Measurements from ENCODE around the gene IFNA6. TPM values are rescaled to one million over a fixed set of nuclear protein-coding genes. Genes with fewer than 3 reads are reported as not detected.
"Not testable (repeated sequence)": the region's sequence is repeated elsewhere in the genome, so short reads cannot be mapped to it uniquely, and the experiment has no call there.

Gene IFNA6
- total RNA-seq, 5 donors from 2014 or later (not counting 1 experiment from before 2014, with no cell fraction given) = not detected

DNA sequence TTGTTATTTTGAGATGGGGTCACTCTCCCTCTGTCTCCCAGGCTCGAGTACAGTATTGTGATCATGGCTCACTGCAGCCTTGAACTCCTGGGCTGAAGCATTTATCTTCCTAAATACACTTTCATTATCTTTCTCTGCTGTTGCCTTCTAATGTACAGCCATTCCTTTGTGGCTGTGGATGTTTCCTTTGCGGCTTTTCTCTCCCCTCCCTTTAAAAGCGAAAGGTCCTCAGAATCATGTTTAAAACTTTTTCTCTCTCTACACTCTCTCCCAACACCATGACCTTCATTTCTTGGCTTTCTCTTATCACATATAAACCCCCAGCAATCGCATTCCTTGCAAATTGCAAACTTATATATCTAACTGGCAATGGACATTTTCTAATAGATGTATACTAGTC, 32.9 kb upstream of the IFNA6 start:
- H3K4me3 Mint-ChIP-seq = peak overlapping the region in 1 of 3 donors; percentile 1
- DNase-seq = no peak
- no peak overlapping the region for H3K4me3 ChIP-seq (ENCODE audit: control insufficient read depth in 1 of 2, extremely low read depth in 1 of 2, low read length in 1 of 2)
- H3K27ac Mint-ChIP-seq = no peak overlapping the region
- H3K36me3 ChIP-seq (ENCODE audit: control insufficient read depth in 2 of 2, extremely low read depth in 1 of 2, insufficient read depth in 1 of 2, low read length in 1 of 2) = no peaks in the 10 kb centered on the region
- no peaks in the 10 kb centered on the region for H3K36me3 Mint-ChIP-seq
- no peaks in the 10 kb centered on the region for H3K9me3 ChIP-seq
- H3K27me3 ChIP-seq (replicated peaks in 1 of 2; ENCODE audit: control insufficient read depth in 2 of 2, extremely low read depth in 1 of 2, insufficient read depth in 2 of 2, low read length in 1 of 2) = no peaks in the 10 kb centered on the region
- H3K4me1 ChIP-seq (ENCODE audit: control insufficient read depth in 1 of 2, extremely low read depth in 1 of 2, insufficient read depth in 2 of 2, low read length in 2 of 2) = no peaks in the 10 kb centered on the region
- no peak overlapping the region for H3K27ac ChIP-seq (ENCODE audit: low read length)
- ChIA-PET CTCF (no interaction called here), POLR2A (no interaction called here)
- no peak for ATAC-seq (replicated peaks in 1 of 4)
- no peaks in the 10 kb centered on the region for H3K9me3 Mint-ChIP-seq
- peaks cover 14 to 20% (median 17%) of the 10 kb centered on the region in 3 donors for H3K4me1 Mint-ChIP-seq
- WGBS (ENCODE audit: insufficient coverage) = 60% methylated on average over 1 of the region's 4 CpGs
- peaks cover 30 to 42% of the 10 kb centered on the region in 2 donors for H3K27me3 Mint-ChIP-seq

DNA sequence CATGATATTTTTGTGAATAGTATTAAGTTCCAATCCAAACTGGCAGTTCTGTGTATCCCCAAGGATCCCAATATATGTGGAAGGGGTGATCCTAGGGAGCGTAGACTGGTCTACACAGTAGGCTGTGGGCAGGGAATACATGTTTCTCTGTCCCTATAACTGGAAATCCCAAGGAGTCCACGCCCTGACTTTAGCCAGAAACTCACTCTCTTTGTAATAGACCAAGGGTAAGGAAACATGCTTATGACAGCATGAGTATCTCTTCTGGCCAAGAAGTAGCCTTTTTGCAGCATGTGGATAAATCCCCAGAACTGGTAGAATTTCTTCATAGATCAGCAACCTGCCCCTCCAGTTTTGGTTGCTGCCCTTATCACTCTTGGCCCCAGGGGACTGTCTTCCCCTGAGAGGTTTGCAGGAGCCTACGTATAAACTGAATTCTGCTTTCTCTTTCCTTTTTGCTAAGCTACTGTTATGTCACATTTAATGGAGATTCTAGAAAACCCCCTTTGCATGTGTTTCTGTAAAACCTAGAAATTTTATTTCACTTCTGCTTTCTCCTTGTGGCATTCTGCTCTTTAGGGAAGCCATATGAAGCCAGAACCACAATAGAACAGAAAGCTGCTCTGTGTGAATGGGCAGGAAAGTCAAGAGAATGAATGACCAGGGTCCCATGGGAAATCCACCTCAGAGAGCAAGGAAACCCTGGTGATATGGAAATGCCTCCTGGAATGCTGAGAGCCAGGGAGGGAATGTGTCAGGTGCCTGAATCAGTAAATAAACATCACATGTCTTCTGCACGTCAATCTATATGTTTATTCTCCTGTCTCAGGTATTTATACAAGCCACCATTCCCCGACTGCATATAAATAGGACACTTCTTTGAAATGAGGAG, 31.0 kb upstream of the IFNA6 start:
- no peaks in the 10 kb centered on the region for H3K9me3 Mint-ChIP-seq
- H3K27me3 Mint-ChIP-seq = peaks cover 36 to 41% of the 10 kb centered on the region in 2 donors
- no peaks in the 10 kb centered on the region for H3K36me3 Mint-ChIP-seq
- H3K4me1 Mint-ChIP-seq = peaks cover 14 to 20% (median 17%) of the 10 kb centered on the region in 3 donors
- H3K27ac Mint-ChIP-seq = peak overlapping the region in 1 of 2 donors; percentile 36
- no CpG with 5 or more reads among the region's 5 CpGs for WGBS (ENCODE audit: insufficient coverage)
- CTCF ChIA-PET = no interaction called here
- ATAC-seq (replicated peaks in 1 of 4) (peak in 3 of 4 experiments; percentile 36 to 84 (median 50)), DNase-seq (peak in 3 of 35 experiments; percentile 10 to 37 (median 23))
- no peaks in the 10 kb centered on the region for H3K27me3 ChIP-seq (replicated peaks in 1 of 2; ENCODE audit: control insufficient read depth in 2 of 2, extremely low read depth in 1 of 2, insufficient read depth in 2 of 2, low read length in 1 of 2)
- POLR2A ChIA-PET = no interaction called here
- no peak overlapping the region for H3K4me3 ChIP-seq (ENCODE audit: control insufficient read depth in 1 of 2, extremely low read depth in 1 of 2, low read length in 1 of 2)
- peak overlapping the region in 2 of 3 donors; percentile 10 to 12 for H3K4me3 Mint-ChIP-seq
- H3K36me3 ChIP-seq (ENCODE audit: control insufficient read depth in 2 of 2, extremely low read depth in 1 of 2, insufficient read depth in 1 of 2, low read length in 1 of 2) = no peaks in the 10 kb centered on the region
- H3K9me3 ChIP-seq = no peaks in the 10 kb centered on the region
- H3K27ac ChIP-seq (ENCODE audit: low read length) = no peak overlapping the region
- no peaks in the 10 kb centered on the region for H3K4me1 ChIP-seq (ENCODE audit: control insufficient read depth in 1 of 2, extremely low read depth in 1 of 2, insufficient read depth in 2 of 2, low read length in 2 of 2)

DNA sequence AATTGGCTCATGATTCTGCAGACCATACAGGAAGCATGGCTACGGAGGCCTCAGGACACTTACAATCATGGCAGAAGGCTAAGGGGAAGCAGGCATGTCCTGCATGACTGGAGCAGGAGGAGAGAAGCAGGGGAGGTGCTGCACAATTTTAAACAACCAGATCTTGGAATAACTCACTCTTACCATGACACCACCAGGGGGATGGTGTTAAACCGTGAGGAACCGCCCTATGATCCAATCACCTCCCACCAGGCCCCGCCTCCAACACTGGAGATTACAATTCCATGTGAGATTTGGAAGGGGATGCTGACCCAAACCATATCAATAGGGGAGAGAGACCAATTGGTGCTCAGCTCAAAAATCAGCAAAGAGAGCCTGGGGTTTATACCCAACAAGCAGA, 20.8 kb upstream of the IFNA6 start:
- H3K27me3 ChIP-seq (replicated peaks in 1 of 2; ENCODE audit: control insufficient read depth in 2 of 2, extremely low read depth in 1 of 2, insufficient read depth in 2 of 2, low read length in 1 of 2); CTCF ChIA-PET; H3K27ac ChIP-seq (ENCODE audit: low read length); H3K4me3 ChIP-seq (ENCODE audit: control insufficient read depth in 1 of 2, extremely low read depth in 1 of 2, low read length in 1 of 2); H3K36me3 ChIP-seq (ENCODE audit: control insufficient read depth in 2 of 2, extremely low read depth in 1 of 2, insufficient read depth in 1 of 2, low read length in 1 of 2); H3K4me3 Mint-ChIP-seq; H3K4me1 Mint-ChIP-seq; H3K27ac Mint-ChIP-seq; H3K4me1 ChIP-seq (ENCODE audit: control insufficient read depth in 1 of 2, extremely low read depth in 1 of 2, insufficient read depth in 2 of 2, low read length in 2 of 2); POLR2A ChIA-PET; H3K9me3 ChIP-seq; DNase-seq; H3K9me3 Mint-ChIP-seq; H3K36me3 Mint-ChIP-seq; ATAC-seq (replicated peaks in 1 of 4): not testable (repeated sequence)
- H3K27me3 Mint-ChIP-seq = peaks cover 11 to 23% of the 10 kb centered on the region in 2 donors
- WGBS (ENCODE audit: insufficient coverage) = no CpG with 5 or more reads among the region's 4 CpGs

DNA sequence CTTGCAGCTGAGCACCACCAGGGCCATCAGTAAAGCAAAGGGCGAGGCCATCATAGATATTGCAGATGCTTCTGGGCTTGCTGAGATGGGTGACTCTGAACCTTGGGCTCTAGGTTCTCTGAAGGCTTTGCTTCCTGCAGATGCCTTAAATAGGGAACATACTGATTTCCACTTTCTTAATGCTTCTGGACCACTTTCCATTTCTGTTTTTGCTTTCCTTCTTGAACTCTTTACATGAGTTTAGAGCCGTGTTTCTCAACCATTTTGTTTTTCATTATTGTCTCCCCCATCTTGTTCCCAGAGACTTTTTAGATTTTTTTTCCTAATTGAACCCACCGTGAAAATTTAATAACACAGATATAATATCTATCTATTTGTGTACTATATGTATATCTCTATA, 17.3 kb upstream of the IFNA6 start, which contains the start of gene IFNA13:
Gene IFNA13 (minus strand): TSS at position 101 of the 400 bp plus-strand sequence. CDS start 47 bp downstream, at position 54.
- no peak within 1 kb of the TSS for H3K4me3 ChIP-seq (ENCODE audit: control insufficient read depth in 1 of 2, extremely low read depth in 1 of 2, low read length in 1 of 2)
- H3K4me3 Mint-ChIP-seq = no peak within 1 kb of the TSS
- H3K9me3 ChIP-seq = no peaks in the 10 kb centered on the region
- POLR2A ChIA-PET = no interaction called here
- H3K27me3 Mint-ChIP-seq = peaks cover 20 to 33% of the 10 kb centered on the region in 2 donors
- H3K4me1 ChIP-seq (ENCODE audit: control insufficient read depth in 1 of 2, extremely low read depth in 1 of 2, insufficient read depth in 2 of 2, low read length in 2 of 2) = no peaks in the 10 kb centered on the region
- ATAC-seq (replicated peaks in 1 of 4) (no peak), DNase-seq (no peak)
- H3K36me3 Mint-ChIP-seq = no peaks in the 10 kb centered on the region
- CTCF ChIA-PET = no interaction called here
- H3K9me3 Mint-ChIP-seq = no peaks in the 10 kb centered on the region
- 86% methylated on average over 1 of the region's 3 CpGs for WGBS (ENCODE audit: insufficient coverage)
- H3K27me3 ChIP-seq (replicated peaks in 1 of 2; ENCODE audit: control insufficient read depth in 2 of 2, extremely low read depth in 1 of 2, insufficient read depth in 2 of 2, low read length in 1 of 2) = peaks cover 0 to 6% of the 10 kb centered on the region in 2 experiments
- no peaks in the 10 kb centered on the region for H3K4me1 Mint-ChIP-seq
- H3K36me3 ChIP-seq (ENCODE audit: control insufficient read depth in 2 of 2, extremely low read depth in 1 of 2, insufficient read depth in 1 of 2, low read length in 1 of 2) = no peaks in the 10 kb centered on the region
- no peak within 1 kb of the TSS for H3K27ac Mint-ChIP-seq
- H3K27ac ChIP-seq (ENCODE audit: low read length) = no peak within 1 kb of the TSS

DNA sequence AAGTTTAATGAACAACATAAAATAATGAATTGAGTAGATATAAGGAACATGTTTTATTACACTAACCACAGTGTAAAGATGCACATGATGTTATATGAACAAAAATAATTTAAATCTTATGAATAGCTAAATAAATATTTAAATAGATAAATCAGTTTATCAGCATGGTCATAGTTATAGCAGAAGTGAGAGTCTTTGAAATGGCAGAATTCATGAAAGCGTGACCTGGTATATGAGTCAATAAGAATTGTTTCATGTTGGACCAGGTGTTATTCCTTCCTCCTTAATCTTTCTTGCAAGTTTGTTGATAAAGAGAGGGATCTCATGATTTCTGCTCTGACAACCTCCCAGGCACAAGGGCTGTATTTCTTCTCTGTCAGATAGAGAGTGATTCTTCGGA, 16.5 kb upstream of the IFNA6 start:
- H3K9me3 Mint-ChIP-seq; H3K36me3 Mint-ChIP-seq; ATAC-seq (replicated peaks in 1 of 4); CTCF ChIA-PET; H3K4me3 Mint-ChIP-seq; DNase-seq; H3K27me3 ChIP-seq (replicated peaks in 1 of 2; ENCODE audit: control insufficient read depth in 2 of 2, extremely low read depth in 1 of 2, insufficient read depth in 2 of 2, low read length in 1 of 2); H3K36me3 ChIP-seq (ENCODE audit: control insufficient read depth in 2 of 2, extremely low read depth in 1 of 2, insufficient read depth in 1 of 2, low read length in 1 of 2); H3K4me1 ChIP-seq (ENCODE audit: control insufficient read depth in 1 of 2, extremely low read depth in 1 of 2, insufficient read depth in 2 of 2, low read length in 2 of 2); H3K27ac ChIP-seq (ENCODE audit: low read length); H3K4me1 Mint-ChIP-seq; H3K9me3 ChIP-seq; H3K27ac Mint-ChIP-seq; H3K4me3 ChIP-seq (ENCODE audit: control insufficient read depth in 1 of 2, extremely low read depth in 1 of 2, low read length in 1 of 2): not testable (repeated sequence)
- no CpG with 5 or more reads among the region's 2 CpGs for WGBS (ENCODE audit: insufficient coverage)
- POLR2A ChIA-PET = interaction anchor here in 1 of 2 donors (0.6 kb wide), 1 partner anchor 973 kb away, joined by 3 read pairs; no protein-coding TSS in a partner anchor
- peaks cover 20 to 34% of the 10 kb centered on the region in 2 donors for H3K27me3 Mint-ChIP-seq

DNA sequence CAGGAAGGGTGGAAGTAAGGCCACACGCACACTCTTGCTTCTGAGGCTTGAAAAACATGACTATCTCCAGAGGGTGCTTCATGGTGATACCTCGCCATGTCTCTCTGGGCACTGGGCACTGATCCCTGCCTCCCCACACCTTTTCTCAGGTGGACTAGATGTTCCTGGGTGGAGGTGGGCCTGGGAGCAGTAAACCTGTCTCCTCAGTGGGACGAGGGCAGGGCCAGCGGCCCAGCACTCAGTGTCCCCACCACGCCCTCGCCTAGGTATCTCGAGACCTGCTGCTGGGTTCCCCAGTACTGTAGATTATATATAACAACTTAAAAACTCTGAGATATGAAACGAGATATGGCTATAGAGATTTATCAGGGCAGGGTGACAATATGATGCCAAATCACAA, 11.6 kb upstream of the IFNA6 start:
- H3K4me1 ChIP-seq (ENCODE audit: control insufficient read depth in 1 of 2, extremely low read depth in 1 of 2, insufficient read depth in 2 of 2, low read length in 2 of 2) = peaks cover 5 to 7% of the 10 kb centered on the region in 2 experiments
- ATAC-seq (replicated peaks in 1 of 4) (no peak), DNase-seq (no peak)
- no peaks in the 10 kb centered on the region for H3K9me3 Mint-ChIP-seq
- no peaks in the 10 kb centered on the region for H3K9me3 ChIP-seq
- ChIA-PET POLR2A (no interaction called here), CTCF (no interaction called here)
- H3K4me1 Mint-ChIP-seq = peaks cover 16 to 18% (median 16%) of the 10 kb centered on the region in 3 donors
- 90% methylated on average over 1 of the region's 8 CpGs for WGBS (ENCODE audit: insufficient coverage)
- no peak overlapping the region for H3K27ac ChIP-seq (ENCODE audit: low read length)
- no peaks in the 10 kb centered on the region for H3K36me3 Mint-ChIP-seq
- peaks cover 16 to 30% of the 10 kb centered on the region in 2 donors for H3K27me3 Mint-ChIP-seq
- no peaks in the 10 kb centered on the region for H3K27me3 ChIP-seq (replicated peaks in 1 of 2; ENCODE audit: control insufficient read depth in 2 of 2, extremely low read depth in 1 of 2, insufficient read depth in 2 of 2, low read length in 1 of 2)
- H3K4me3 Mint-ChIP-seq = no peak overlapping the region
- H3K36me3 ChIP-seq (ENCODE audit: control insufficient read depth in 2 of 2, extremely low read depth in 1 of 2, insufficient read depth in 1 of 2, low read length in 1 of 2) = no peaks in the 10 kb centered on the region
- no peak overlapping the region for H3K27ac Mint-ChIP-seq
- no peak overlapping the region for H3K4me3 ChIP-seq (ENCODE audit: control insufficient read depth in 1 of 2, extremely low read depth in 1 of 2, low read length in 1 of 2)
